OCI-LY3 (cell line): ENCODE data around the gene BRI3.

Source experiments
- EZH2phosphoT487 ChIP-seq: fragments of 200-600 bp; shearing (Covaris generic); IDR thresholded peaks from 2 replicates; pipeline ENCODE4 v1.6.1; 2018; ENCODE audit warnings: antibody characterized with exemption, mixed run types, low read depth
- TF ChIP-seq, protein P1 (sequence below): fragments of 200-600, 300-600 bp; sonication (generic); IDR thresholded peaks from 2 replicates; pipeline ENCODE4 v1.5.1; 2014; ENCODE audit warnings: antibody characterized with exemption, low read length, low read depth

DNA sequence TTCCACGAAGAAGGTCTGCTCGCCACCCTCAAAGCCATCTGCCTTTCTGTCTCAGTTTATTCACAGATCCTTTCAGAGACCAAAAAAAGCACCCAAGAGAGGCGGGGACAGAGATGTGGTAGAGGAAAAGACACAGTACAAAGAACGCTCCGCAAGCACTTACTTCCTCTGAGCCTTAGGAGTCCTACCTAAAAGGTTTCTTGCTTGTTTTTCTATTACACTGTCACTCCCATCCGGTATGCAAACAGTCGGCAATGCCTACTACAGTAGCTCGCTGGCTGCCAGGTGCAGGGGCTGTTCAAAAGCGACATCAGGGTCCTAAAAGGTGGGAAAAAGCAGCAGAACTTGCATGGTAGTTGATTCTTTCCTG, 30.3 kb upstream of the BRI3 start:
- TF ChIP-seq, protein P1, sequence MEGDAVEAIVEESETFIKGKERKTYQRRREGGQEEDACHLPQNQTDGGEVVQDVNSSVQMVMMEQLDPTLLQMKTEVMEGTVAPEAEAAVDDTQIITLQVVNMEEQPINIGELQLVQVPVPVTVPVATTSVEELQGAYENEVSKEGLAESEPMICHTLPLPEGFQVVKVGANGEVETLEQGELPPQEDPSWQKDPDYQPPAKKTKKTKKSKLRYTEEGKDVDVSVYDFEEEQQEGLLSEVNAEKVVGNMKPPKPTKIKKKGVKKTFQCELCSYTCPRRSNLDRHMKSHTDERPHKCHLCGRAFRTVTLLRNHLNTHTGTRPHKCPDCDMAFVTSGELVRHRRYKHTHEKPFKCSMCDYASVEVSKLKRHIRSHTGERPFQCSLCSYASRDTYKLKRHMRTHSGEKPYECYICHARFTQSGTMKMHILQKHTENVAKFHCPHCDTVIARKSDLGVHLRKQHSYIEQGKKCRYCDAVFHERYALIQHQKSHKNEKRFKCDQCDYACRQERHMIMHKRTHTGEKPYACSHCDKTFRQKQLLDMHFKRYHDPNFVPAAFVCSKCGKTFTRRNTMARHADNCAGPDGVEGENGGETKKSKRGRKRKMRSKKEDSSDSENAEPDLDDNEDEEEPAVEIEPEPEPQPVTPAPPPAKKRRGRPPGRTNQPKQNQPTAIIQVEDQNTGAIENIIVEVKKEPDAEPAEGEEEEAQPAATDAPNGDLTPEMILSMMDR: no peak
- TF ChIP-seq EZH2phosphoT487: no peak
